OCI-M2 (cell line): Measurements from ENCODE around the gene SERPINB6.
A peak's percentile ranks its signal among the peaks of the same experiment; 100 is the strongest.
"Not testable (repeated sequence)": the region's sequence is repeated elsewhere in the genome, so short reads cannot be mapped to it uniquely, and the experiment has no call there.

ENCODE experiments used
- DNase-seq: peaks from one replicate; lab custom pipeline; 2025; ENCODE audit not compliant: unreplicated experiment; lab: John Stamatoyannopoulos, UW

The SERPINB6 gene

DNA sequence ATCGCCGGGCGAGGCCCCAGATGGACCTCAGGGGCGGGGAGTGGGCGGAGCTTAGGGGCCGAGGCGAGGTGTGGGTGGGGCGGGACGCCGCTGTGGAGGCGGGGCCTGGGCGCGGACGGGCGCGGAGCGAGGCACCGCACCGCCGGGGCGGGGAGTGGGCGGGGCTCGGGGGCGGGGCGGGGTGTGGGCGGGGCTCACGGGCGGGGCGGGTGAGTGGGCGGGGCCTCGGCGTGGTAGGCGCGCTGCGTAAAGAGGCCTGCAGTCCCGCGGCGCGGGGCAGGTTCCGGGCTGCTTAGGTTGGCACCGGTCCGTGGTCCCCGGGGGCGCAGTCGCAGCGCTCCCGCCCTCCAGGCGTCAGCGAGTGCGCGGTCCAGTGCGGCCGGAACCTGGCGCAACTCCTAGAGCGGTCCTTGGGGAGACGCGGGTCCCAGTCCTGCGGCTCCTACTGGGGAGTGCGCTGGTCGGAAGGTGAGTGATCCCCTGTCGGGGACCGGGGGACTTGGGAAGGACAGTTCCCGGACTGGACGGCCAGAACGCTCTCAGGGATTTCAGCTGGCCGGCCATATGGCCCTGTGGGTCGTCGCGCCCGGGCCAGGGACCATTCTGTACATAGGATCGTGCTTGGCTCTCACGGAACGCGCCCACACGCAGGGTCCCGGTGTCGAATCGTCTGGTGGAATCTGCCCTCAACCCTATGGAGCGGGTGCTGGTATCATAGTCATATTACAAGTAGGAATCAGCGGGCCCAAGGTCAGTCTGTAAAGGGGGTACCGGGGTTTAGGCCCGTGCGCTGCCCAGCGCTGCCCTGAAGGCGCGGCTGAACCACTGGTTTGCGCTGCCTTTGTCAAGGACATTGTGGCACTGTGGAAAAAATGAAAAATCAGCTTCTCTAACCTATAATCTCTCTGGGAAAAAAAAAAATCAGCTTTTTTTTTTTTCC, 28.5 kb upstream of the SERPINB6 start, which contains the start of gene NQO2:
NQO2 (plus strand) TSS at position 277 of the 940 bp plus-strand sequence. CDS start 6,659 bp downstream, outside the sequence.
- no peak for DNase-seq

DNA sequence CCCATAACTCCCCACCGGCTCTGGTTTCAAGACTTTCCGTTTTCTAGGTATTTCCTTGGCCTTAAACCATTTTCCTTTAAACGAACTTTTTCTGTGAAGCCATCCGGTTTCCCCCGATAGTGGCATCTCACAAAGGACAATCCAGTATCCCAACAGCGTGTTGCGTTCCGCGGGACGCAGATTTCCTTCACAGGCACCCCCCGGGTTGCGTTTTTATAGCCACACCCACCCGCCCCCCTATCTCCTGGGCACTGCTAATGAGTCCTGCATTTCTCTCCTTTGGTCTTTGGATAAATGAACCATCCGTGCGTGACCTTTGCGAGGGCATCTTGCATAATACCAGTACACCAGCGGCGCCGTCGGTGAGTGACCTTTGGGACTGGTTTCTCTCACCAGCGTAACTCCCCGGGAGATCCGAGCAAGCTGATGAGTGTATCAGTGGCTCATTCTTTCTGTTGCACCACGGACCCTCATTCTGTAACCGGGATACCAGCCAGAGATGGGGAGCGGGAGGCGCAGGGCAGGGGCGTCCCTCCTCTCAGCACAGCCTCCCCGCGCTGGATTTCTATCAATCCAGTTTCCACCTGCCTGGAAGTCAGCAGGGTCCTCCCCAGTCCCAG, 27.7 kb upstream of the SERPINB6 start:
- no peak for DNase-seq

DNA sequence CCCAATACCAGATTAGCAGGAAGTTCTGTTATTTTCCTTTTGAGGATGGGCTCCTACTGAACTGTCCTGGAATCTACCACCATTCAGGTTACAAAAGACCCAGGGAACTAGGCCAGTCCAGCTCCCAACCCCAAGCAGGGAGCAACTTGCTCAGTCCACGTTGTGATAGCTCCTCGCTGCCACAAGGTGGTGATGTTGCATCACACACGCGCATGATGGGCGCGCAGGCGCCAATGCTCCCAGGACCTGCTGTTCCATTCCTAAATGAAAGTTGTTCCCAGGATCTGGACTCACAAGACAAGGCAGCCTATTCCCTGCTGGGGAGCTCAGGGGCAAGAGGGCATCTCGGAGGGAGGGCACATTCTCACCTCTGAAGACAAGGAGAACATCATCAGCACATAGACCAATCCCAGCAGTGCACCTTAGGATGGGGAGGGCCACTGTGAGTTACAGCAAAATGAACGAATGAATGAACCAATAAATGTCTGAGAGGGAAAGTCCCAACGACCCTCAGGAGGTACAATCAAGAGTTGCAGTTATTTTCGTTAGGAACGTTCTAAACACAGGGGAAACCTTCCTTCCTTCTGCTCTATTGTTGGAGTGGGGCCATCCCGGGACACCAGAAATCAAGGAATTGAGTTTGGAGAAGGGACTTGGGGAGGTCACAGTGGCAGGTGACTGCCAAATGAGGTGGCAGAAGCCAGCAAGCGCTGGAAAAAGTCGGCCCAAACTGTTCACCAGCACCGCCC, 27.1 kb upstream of the SERPINB6 start:
- DNase-seq: not testable (repeated sequence)

DNA sequence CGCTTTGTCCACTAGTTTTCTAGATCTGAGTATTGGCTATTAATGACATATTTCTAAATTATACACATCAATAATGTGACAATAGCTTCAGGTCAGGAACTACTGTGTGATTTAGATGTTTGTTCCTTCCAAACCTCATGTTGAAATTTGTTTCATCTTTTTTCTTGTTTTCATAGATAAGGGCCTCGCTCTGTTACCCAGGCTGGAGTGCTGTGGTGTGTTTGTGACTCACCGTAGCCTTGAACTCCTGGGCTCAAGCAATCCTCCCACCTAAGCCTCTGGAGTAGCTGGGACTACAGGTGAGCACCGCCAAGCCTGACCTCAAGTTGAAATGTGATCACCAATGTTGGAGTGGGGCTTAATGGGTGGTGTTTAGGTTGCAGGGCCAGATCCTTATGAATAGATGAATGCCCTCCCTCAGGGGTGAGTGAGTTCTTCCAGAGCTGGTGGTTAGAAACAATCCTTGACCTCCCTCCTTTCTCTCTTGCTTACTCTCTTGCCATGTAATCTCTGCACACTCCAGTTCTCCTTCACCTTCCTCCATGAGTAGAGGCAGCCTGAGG, 22.5 kb upstream of the SERPINB6 start:
- DNase-seq: no peak

DNA sequence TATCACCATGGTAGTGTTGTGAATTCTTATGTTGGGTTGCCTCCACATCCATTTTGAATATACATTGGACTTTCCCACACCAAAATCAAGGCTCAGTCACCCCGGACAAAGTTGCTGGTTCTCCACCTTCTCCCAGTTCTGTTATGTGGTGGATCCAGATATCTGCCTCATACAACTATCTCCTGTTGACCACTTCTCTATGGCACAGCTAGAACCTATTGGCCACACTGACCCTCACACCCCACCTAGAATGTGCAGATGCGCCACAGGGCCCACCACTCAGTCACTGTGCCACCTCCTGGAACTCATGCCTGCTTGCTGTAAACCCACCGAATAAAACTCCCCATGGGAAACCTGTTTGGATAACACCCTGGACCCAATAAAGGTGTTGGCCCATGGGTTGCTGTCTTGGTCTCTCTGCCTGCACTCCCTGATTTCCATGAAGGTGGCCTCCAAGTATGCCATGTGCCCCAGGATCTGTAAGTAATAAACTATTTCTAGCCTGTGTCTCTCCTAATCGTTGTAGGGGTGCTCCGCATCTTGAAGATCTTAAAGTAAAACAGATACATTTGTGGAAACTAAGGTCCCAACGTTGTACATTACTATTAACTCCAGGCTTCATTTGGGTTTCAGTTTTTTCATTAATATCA, 21.1 kb upstream of the SERPINB6 start:
- DNase-seq: no peak

DNA sequence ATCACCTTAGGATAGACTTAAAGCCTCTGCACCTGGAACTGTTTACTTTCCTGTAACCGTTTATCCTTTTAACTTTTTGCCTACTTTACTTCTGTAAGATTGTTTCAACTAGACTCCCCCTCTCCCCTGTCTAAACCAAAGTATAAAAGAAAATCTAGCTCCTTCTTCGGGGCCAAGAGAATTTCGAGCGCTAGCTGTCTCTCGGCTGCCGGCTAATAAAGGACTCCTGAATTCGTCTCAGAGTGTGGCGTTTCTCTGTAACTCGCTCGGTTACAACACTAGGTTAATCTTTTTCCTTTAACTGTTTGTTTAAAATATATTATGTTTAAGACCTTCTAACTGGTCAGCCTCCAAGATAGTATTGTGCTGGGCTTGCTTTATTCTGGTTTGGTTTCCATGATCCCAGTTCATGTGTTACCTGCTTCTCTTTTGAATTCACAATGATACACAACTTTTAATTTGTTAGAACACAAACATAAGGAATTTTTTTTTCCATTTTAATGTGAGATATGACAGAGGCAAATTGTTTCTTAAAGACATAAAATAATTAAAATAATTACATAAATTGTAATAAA, 19.7 kb upstream of the SERPINB6 start:
- no peak for DNase-seq

DNA sequence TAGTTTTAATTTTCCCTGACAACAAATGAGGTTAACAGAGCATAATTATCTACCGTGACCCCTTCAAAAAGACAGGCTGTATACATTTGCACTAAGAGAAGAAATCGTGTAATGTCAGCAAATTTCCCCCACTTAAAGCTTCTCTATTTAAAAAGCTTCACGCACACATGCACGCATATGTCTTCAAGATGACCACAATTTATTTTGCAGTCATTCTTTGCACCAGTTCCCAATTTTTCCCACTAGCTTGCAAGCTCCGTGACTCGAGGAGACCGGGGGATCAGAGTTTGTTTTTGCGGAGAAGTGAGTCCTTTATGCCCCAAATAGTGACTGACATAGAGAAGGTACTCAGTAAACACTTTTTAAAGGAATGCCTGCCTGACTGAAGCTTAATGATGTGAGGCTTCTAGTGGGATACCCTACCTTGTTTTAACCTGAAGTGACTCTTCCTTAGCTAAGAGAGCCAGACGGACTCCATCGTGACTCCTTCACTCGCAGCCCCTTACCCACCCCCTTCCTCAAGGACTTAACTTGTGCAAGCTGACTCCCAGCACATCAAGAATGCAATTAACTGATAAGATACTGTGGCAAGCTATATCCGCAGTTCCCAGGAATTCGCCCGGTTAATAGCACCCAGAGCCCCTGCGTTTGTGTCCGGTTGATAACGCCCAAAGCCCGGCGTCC, 19.0 kb upstream of the SERPINB6 start:
- DNase-seq: peak; percentile 84

DNA sequence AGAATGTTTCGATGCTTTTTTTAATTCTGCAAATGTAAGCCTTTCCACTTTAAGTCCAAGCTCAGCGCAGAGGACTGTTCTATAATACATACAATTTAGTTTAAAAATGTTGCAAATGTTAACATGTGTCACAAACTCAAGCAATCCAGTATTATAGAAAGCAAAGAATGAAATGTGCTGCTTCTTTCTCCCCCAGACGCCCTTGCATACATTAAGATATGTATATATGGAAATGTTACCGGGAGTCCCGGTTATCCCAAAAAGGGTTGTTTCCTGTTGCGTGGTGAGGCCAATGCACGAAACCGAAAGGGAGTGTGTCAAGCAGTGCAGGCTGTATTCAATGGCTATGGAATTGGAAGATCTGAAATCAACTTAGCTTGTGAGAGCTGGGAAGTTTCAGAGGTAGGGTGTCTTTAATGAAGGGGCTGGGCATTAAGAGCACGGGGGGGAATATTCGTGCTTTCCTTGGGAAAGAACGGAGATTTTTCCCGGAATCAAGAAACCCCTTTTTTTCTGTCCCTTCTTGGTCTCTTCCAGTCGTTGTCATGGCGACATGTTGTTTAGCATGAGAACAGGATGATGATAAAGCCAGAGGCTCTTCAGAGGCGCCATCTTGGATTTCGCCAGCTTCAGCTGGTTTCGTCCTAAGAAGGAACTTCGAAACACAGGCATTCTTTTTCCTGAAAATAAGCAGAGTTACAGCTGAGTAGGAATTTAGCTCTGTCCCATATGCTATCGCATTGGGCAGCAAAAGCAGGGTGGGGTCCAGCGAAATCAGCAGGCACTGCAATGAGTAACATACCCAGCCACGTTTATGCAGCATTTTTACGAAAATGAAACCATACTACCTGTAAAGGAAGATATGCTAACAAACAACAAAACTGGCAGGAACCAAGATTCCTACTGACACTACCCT, 18.2 kb upstream of the SERPINB6 start:
- peak; percentile 94 for DNase-seq

DNA sequence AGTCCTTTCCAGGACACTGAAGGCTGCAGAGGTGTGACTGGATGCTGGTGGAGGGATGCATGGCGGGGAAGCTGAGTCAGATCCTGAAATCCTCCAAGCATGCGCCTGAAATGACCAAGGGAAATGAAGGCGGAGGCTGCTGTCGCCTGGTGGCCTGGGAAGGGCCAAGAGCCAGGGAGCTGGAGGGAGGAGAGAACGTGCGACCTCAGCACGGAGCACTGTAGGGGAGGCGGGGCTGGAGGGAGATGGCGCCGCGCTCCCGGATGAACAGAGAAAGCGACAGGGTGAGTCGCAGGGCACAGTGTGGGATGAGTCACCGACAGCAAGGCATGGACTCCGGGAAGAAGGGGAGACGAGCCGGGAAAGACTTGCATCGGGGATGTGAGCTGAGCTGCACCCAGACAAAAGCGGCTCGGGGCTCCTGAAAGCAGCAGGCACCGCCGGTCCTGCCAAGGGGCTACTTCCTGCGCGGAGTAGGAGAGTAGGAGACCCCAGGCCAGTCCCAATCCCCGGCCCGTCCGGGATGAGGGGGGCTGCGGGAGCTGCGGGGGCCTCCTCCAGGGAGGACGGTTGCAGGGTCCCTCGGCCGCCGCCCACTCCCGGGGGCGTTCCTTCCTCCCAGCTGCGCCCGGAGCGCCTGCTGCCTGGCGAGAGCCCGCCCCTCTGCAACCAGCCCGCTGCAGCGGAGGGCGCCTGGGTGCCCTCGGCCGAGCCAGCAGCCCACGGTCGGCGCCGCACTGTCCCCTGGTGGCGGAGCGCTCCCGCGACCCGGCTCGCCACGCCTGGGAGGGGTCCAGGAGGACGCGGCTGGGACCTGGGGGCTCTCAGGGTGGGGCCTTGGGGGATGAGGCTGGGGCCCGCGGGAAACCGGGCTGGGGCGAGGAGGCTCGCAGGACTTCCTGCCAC, 17.3 kb upstream of the SERPINB6 start:
- DNase-seq: peak; percentile 79

DNA sequence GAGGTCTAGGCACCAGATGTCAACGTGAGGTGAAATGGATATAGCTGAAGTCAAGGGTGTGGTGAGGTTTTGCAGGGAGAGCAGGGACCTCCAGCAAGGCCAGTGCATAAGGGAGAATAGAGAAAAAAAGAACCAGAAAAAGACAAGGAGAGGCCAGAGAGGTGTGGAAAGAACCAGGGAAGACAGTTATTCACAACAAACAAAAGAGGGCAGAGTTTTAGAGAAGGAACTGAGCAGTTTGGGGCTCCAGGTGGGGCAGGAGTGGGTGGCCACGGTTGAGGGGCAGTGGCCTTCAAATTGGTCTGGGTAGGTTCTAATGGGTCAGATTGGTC, 16.7 kb upstream of the SERPINB6 start:
- no peak for DNase-seq

DNA sequence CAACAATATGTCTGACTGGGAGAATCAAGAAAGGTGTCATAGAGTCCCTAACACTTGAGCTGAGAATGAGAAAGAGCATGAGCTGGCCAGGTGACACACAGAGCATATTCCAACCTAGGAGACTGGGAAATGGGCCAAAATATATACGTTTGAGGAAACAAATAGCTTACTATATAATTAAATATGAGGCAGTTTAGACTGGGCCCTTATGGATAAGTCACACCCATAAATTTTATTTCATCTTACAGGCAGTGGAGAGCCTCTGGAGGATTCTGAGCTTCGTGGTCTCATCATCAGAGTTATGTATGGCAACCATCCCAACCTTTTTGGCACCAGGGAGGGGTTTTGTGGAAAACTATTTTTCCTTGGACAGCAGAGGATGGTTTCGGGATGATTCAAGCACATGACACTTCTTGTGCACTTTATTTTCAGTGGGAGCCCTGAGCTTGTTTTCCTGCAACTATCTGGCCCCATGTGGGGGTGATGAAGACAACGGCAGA, 15.4 kb upstream of the SERPINB6 start:
- no peak for DNase-seq

DNA sequence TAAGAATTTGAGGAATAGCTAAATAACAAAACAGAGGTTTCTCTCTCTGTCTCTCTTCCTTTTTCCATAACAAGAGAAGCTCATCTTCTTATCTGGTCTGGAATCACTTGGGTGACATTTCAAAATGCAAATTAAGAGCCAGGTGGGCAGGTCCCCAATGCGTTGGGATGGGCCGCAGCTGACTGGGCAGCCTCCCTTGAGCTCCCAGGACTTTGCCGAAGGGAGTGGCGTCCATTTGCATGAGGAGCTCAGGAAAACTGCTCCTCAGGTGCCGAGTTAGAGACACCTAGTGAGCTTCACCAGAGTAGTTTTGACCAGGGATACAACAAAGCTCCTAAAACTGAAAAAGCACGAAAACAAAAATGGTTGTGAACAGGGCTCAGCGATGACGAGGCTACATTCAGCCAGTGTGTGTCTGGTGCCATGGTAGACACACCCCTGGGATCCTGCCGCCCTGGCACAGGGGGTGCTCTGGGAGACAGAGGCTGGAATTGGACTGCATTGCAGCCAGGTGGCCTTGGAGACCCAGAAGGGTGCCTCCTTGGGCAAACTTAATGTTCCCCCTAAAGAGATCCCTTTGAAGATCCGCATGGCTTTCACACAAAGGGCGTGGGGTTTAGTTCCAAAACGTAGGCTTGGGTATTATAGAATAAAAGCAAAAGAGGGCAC, 13.5 kb upstream of the SERPINB6 start:
- no peak for DNase-seq

DNA sequence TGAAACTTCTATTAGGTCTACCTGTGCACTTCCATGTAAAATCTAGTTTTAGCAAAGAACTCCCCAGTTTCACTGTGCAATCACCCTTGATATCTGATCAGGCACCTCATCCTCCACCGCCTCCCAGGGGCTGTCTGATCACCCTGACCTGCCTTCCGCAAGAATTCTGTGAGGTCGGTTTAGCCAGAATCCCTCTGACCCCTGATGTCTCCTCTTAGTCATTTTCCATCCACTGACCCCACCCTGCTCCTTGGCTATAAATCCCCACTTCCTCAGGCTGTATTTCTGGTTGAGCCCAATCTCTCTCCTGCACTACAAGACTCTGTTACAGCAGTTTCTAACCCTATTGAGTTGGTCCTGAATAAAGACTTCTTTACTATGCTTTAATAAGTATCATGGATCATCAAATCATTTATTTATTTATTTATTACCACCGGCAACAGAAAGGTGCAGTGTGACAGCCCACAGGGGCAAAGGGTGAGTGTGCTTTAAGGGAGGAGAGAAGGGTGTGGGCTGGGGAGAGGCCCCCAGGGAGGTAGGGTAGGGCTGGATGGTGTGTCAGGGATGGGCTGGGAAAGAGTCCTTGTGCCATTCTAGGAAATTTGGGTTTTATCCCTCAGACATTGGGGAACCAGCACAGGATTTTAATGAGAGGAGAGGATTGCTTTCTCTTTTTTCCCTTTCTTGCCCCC, 11.2 kb upstream of the SERPINB6 start:
- no peak for DNase-seq

DNA sequence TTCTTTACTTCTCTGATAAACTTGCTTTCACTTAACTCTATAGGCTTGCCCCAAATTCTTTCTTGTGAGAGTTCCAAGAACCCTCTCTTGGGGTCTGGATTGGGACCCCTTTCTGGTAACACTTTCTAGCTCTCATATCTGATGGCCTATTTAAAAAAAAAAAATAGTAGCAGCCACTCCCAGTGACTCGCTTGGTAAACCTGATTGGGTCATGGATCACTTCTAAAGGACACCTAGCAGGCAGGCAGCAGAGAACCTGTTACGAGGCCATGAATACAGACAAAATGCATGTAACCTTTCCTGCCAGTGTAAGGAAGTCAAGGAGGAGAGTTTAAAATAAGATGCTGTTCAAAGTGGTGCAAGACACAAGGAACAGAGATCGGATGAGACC, 9.1 kb upstream of the SERPINB6 start:
- DNase-seq: no peak

DNA sequence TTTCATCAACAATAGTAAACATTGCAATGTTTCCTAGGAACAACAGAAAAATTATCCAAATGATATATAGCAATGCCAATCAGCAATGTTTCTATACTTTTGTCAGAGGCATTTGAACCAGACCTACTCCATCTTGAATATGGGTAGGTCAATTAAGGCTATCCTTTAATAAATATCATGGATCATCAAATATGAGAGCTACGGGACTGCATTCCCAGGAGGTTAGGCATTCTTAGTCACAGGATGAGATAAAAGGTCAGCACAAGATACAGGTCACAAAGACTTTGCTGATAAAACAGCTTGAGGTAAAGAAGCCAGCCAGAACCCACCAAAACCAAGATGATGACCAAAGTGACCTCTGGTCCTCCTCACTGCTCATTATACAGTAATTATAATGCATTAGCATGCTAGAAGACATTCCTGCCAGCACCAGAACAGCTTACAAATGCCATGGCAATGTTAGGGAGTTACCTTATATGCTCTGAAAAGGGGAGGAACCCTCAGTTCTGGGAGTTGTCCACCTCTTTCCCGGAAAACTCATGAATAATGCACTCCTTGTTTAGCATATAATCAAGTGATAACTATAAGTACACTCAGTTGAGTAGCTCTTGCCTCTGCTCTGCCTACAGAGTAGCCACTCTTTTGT, 8.6 kb upstream of the SERPINB6 start:
- no peak for DNase-seq

DNA sequence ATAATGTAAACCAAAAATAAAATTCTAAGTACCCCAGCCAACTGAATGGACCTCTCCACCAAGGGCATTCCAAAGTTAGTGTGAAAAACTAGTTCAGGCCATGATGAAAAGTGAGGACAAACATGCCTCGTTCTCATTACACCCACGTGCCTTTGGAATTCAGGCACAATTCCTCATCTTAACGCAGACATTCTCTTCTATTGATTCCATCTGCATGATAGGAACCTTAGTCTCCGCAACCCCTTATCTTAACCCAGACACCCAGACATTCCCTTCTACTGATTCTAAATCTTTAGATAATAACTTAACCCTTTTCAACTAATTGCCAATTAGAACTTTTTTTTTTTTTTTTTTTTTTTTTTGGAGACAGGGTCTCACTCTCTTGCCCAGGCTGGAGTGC, 7.6 kb upstream of the SERPINB6 start:
- DNase-seq: no peak
